ENCODE data around the gene NKX2-3.

The NKX2-3 gene

DNA sequence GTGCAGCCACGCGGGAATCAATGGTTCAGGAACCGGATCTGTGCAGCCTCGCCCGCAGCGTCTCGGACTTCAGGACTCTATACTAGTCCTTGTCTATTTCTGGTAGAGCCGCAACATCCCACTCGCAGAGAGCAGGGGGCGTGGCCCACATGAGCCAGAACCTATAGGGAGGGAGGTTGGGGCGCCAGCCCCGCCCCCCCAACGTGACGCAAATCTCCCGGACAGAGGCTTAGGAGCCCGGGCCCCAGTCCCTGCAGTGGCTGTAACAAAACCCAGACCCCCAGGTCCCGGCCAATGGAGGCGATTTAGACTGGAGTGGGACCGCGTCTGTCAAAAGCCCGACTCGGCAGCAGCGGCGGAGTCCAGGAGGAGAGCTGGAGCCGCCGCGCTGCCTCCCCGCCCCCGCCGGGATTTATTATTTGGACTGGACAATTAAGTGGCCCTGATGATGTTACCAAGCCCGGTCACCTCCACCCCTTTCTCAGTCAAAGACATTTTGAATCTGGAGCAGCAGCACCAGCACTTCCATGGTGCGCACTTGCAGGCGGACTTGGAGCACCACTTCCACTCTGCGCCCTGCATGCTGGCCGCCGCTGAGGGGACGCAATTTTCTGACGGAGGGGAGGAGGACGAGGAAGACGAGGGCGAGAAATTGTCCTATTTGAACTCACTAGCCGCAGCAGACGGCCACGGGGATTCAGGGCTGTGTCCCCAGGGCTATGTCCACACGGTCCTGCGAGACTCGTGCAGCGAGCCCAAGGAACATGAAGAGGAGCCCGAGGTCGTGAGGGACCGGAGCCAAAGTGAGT lies at the start of gene NKX2-3:
NKX2-3 (plus strand) TSS at position 256 of the 809 bp plus-strand sequence; CDS start at position 446, 190 bp downstream.
- no peak for DNase-seq

- no peak for DNase-seq
These were observed 47.8 kb upstream of the NKX2-3 start for GRCh38 chr10:99484626-99485581.

- no peak for DNase-seq
These were observed 45.5 kb upstream of the NKX2-3 start for GRCh38 chr10:99487125-99487807.

DNA sequence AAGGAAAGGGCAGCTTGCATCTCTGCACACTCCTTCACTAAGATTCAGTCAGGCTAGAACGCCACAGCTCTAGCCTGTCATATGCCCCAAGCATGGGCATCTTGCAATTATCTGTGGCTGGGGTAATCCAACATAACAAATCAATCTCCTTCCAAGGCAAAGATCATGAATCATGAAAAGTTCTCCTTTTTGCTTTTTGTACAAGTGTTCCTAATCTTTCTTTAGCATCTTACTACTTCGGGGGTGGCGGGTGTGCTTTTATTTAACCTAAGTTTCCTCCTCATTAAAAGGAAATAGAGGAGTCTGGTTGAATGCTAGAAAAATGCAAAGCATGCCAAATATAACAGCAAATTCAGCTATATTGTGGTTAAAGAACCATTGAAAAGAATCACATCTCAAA lies 43.5 kb upstream of the NKX2-3 start:
- no peak for DNase-seq

- DNase-seq = no peak
These were observed 35.3 kb upstream of the NKX2-3 start for GRCh38 chr10:99497343-99498025.

- no peak for DNase-seq
These were observed 26.3 kb upstream of the NKX2-3 start for GRCh38 chr10:99506416-99506815.

- no peak for DNase-seq
These were observed 25.5 kb upstream of the NKX2-3 start for GRCh38 chr10:99507265-99507664.

DNA sequence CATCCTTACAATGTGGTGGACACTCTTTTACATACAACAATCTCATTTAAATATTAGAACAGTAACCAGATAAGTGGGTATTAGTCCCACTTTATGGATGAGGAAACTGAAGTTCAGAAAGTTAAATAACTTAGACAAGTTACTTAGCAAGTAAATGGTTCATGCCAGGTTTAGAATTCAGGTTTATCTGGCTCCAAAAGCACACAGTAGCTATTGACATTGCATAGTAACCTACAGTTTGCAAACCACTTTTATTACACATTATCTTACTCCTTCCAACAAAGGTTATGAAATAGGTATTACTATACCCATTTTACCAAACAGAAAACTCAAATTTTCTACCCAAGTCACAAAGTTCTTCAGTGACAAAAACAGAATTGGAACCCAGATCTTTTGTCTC lies 19.7 kb upstream of the NKX2-3 start:
- DNase-seq = no peak

- no peak for DNase-seq
These were observed 13.1 kb upstream of the NKX2-3 start for GRCh38 chr10:99519690-99520039.

DNA sequence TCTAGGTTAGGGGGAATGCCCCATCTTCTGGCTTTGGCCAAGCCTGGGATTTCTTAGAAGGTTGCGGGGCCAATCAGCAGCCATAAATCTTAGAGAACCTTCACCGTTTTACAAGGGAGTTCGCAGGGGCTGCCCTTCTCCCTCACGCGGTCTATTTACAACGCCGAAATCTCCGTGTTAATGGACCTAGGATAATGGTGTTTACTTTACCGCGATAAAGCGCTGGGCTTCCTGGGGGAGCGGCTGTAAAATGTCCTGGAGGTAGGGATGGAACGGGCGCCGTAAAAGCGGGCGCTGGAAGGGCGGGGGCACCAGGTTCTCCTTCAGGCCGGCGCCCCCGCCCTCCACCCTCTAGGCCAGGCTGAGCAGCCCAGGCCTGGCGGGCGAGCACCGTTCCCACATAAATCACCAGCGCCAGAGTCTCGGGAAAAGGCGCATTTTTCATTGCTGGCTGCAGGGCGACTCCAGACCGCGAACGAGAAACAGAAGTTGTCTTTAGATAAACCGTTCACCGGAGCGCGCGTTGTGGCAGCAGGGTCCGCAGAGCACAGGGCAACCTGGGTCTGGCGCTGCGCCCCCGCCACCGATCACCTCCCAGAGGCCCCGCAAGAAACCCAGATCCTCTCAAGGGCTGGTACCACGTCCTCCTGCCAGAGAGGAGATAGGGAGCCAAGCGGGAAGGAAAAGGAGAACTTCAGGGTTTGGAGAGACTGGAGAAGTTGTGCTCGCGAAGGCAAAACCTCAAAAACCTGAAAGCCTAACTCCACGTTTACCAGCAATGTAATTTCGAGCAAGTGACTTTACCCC lies 12.5 kb upstream of the NKX2-3 start:
- no peak for DNase-seq

DNA sequence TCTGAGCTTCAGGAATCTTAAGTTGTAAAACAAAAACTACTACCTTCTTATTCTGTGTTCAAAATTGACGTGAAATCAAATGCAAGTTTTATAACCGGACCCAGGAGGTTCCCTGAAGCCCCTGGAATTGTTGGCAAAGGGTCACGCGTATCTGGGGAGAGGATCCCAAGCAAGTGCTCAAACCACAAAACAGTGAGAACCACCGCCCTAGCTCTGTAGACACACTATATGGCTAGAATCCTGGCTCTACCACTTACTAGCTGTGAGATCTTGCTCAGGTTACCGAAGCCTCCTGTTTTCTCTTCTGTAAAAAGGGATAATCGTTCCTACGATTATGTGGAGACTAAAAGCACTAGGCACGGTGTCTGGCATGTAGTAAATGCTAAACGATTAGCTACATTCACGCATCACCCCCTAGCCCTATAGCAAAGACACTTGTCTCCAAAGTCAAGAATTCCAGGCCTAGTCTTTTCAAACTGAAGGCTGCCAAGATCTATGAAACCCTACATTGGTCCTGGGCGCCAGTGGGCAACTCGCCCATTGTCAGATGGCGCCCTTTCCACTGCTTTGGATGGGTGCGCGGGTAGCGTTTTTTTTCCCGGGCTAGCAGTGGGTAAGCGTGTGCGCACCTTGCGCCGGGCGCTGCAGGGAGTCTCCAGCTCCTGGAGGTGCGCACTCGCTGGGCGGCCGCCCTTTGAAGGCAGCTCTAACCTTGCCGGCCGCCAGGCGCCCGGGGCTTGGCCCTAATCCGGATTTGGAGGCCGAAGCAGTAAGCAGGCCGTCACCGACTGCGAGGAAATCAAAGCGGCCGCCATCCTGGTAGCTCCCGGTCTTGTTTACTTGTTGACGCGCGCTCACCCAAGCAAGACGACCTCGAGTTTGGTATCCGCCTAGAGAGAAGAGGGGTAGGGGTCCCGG lies 11.6 kb upstream of the NKX2-3 start:
- no peak for DNase-seq

GRCh38 chr10:99521765-99522469 lies 10.8 kb upstream of the NKX2-3 start:
- DNase-seq = no peak

DNA sequence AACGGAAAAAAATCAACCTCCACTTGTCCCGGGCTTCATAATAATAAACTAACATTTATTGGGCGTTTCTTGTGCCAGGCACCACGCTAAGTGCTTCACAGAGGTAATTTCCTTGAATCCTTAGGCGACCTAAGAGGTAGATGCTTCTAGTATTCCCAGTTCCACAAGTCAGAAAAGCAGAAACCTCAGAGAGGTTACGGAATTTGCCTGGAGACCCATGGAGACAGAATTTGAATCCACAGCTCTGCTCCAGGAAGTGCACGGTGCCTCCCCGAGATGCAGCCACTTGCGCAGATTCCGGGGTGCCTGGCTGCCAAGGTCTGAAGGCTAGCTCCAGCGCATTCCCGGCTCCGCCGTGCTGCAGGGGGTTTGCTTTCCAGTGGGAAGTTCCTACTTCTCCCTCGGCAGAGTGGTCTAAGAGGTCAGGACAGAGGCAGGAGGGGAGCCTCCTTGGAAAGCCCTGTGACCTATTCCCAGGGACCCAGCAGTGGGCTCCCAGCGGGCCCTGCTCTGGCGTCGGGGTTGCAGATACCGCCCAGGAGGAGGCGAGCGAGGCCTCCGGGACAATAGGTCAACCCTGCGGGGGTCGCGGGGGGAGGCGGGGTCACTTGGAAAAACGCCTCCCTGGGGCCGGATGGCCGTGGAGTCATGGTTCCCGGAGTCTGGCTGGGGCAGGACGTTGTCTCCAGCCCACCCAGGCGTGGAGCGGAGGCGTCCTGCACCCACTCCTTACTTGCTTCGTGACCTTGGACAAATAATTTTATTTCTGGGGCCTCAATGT lies 10.1 kb upstream of the NKX2-3 start:
- DNase-seq = no peak

DNA sequence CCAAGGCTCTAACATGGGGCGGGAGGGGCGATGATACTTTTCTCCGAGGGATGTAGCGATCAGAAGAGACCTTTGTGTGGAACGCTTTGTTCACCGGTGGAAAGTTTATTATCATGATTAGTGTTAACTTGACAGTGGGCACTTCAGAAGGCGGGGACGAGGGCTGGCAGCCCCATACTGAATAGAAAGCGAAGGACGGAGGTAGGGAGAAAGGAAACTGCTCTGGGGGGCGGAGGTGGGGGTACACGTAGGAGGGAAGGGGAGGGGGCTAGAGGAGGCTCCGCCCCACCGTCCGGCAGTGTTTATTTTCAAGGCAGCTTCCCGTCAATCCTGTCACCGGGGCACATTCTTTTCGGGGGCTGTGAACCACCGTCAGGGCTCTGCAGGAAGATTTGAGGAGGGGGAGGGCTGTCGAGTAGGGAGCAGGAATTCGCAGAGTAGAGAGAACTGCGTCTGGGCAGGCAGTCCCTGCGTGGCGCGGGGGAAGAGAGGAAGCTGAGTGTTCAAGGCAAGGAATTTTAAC lies 9.4 kb upstream of the NKX2-3 start:
- no peak for DNase-seq

DNA sequence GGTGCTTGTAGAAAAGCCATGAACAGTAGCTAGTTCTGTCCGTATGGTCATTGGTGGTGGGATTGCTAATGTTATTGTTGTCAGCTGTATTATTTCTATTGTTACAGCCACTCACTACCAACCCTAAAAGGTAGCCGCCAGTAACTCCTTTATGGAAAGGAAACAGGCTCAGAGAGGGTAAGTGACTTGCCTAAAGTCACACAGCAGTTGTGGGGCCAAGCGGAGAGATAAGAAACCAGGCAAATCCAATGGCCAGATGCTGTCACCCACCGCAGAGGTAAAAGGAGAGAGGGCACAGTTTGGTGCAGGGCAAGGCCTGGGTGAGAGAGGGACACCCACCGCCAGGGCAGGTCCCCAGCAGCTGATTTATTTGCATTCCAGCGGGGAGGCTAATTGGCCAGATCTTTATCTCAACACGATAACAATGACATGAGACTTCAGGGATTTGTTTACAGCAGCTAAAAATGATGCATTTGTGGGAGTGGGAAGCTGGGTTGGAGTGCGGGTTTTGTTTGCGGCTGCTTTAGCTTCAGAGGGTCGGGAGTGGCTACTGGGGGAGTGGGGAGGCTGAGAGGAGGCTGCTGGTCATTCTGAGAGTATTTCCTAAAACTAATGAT lies 8.6 kb upstream of the NKX2-3 start:
- no peak for DNase-seq

GRCh38 chr10:99524736-99525380 lies 7.9 kb upstream of the NKX2-3 start:
- DNase-seq = no peak

- no peak for DNase-seq
These were observed 6.8 kb upstream of the NKX2-3 start for GRCh38 chr10:99525897-99526296.
